NCI-H128 (cell line): ENCODE results near the gene CES2.
A peak's percentile ranks its signal among the peaks of the same experiment; 100 is the strongest.
"Not testable (repeated sequence)": the region's sequence is repeated elsewhere in the genome, so short reads cannot be mapped to it uniquely, and the experiment has no call there.

Experiments used
- DNase-seq: peaks from one replicate; lab custom pipeline; 2025; ENCODE audit not compliant: unreplicated experiment; lab: John Stamatoyannopoulos, UW

CES2 gene

GRCh38 chr16:66935314-66936011, at the start of gene CES2:
TSS of gene CES2 (plus strand) at chr16:66935516. CDS start at chr16:66935636, 120 bp downstream.
- no peak for DNase-seq

GRCh38 chr16:66886321-66886720, 49.0 kb upstream of the CES2 start:
- DNase-seq, result no peak

- DNase-seq, result no peak
Observed at GRCh38 chr16:66886914-66887313, 48.4 kb upstream of the CES2 start.

GRCh38 chr16:66888647-66889615, 46.4 kb upstream of the CES2 start:
- DNase-seq, result no peak

- DNase-seq, result no peak
Observed at GRCh38 chr16:66889622-66890021, 45.7 kb upstream of the CES2 start.

GRCh38 chr16:66890799-66891198, 44.5 kb upstream of the CES2 start:
- DNase-seq, result no peak

GRCh38 chr16:66891360-66891759, 44.0 kb upstream of the CES2 start:
- DNase-seq, result no peak

- DNase-seq, result no peak
Observed at GRCh38 chr16:66891797-66892196, 43.5 kb upstream of the CES2 start.

- no peak for DNase-seq
Observed at GRCh38 chr16:66894055-66894454, 41.3 kb upstream of the CES2 start.

- DNase-seq, result peak; percentile 21
Observed at GRCh38 chr16:66894948-66895688, 40.2 kb upstream of the CES2 start.

GRCh38 chr16:66895689-66895979, 39.7 kb upstream of the CES2 start:
- no peak for DNase-seq

GRCh38 chr16:66895999-66896398, 39.3 kb upstream of the CES2 start:
- DNase-seq, result no peak

GRCh38 chr16:66896682-66897081, 38.6 kb upstream of the CES2 start:
- DNase-seq, result not testable (repeated sequence)

GRCh38 chr16:66898207-66898606, 37.1 kb upstream of the CES2 start:
- DNase-seq, result no peak

- no peak for DNase-seq
Observed at GRCh38 chr16:66898933-66899309, 36.4 kb upstream of the CES2 start.

- DNase-seq, result no peak
Observed at GRCh38 chr16:66899310-66899944, 35.9 kb upstream of the CES2 start.

- DNase-seq, result no peak
Observed at GRCh38 chr16:66899945-66900710, 35.2 kb upstream of the CES2 start.

GRCh38 chr16:66900721-66901441, 34.4 kb upstream of the CES2 start:
- no peak for DNase-seq

- no peak for DNase-seq
Observed at GRCh38 chr16:66901626-66902025, 33.7 kb upstream of the CES2 start.
